Activated gamma-delta T cell treated with Interleukin-2 at 50 U/mL for 16 hours (primary cell): ENCODE results near the gene ENGASE.
"Not testable (repeated sequence)": the region's sequence is repeated elsewhere in the genome, so short reads cannot be mapped to it uniquely, and the experiment has no call there.

Source experiments
- DNase-seq: peaks from one replicate; pipeline ENCODE4 v3.0.0-alpha.2; 2020

ENGASE gene

DNA sequence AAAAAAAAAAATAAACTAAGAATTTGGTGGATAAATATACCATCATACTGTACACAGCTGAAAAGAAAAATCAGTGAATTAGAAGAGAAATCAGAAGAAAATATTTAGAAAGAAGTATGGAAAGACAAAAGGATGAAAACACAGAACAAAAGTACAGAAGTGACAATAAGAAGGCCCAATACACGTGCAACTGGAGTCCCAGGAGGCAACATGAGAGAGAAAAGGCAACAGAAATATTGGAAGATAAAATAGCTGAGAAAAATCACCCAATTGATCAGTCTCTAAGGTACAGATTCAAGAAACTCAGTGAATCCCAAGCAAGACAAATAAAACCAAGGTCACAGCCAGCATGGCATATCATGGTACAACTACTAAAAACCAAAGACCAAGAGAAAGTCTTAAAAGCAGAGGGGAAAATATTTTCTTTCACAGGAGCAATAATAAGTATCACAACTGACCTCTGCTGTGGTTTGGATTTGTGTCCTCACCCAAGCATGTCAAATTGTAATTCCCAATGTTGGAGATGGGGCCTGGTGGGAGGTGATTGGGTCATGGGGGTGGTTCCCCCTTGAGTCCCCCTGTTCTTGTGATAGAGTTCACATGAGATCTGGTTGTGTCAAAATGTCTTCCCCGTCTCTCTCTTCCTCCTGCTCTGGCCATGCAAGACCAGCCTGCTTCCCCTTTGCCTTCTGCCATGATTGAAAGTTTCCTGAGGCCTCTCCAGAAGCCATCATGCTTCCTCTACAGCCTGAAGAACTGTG is 20.2 kb upstream of the ENGASE start:
- no peak for DNase-seq

DNA sequence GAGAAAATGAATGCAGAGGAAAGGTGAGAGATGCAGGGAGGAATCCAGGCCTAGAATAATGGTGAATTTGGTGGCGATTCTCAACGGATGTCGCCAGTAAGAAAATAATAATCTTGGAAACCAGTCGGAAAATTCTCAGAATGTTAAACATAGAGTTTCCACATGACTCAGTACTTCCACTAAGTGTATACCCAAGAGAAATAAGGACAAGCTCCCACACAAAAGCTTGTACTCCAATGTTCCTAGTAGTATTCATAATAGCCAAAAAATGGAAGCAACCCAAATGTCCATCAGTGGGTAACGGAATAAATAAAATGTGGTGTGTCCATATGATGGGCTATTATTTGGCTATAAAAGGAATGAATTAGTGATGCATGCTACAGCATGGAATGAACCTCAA is 19.4 kb upstream of the ENGASE start:
- DNase-seq: no peak

DNA sequence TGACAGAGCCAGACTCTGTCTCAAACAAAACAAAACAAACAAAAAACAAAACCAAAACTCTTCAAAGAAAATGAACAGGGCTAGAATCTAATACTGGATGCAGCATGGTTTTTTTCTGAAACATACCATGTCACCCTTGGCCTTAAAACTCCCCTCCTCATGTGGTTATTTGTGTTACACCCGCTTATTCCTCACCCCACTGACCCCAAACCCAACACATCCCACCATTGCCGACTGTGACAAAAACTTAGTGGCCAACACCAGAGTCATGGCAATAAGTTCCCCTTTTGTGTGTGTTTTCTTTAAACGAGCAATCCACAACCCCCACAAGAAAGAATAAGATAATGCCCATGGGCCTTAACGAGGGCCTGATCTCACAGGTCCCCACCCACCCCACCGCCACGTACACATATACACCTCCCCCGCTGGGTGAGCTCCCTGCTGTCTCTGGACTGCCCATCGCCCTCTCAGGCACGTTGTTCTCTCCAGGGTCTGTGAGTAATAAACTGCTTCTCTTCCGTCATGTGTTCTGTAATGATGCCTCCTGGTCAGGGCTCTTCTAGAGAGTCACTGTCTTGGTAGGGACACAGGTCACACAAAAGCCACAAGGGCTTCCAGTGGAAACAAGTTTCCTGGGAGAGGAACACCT is 16.8 kb upstream of the ENGASE start:
- DNase-seq: no peak

DNA sequence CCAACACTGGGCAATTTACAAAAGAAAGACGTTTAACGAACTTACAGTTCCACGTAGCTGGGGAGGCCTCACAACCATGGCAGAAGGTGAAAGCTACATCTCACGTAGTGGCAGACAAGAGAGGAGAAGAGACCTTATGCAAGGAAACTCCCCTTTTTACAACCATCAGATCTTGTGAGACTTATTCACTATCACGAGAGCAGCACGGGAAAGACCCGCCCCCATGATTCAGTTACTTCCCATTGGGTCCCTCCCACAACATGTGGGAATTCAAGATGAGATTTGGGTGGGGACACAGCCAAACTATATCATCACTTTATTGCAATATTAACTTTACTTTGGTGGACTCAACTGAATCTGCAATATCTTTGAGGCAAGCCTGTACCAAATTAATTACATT is 11.9 kb upstream of the ENGASE start:
- no peak for DNase-seq

- DNase-seq: no peak
Observed at GRCh38 chr17:79064026-79064425, 10.6 kb upstream of the ENGASE start.

DNA sequence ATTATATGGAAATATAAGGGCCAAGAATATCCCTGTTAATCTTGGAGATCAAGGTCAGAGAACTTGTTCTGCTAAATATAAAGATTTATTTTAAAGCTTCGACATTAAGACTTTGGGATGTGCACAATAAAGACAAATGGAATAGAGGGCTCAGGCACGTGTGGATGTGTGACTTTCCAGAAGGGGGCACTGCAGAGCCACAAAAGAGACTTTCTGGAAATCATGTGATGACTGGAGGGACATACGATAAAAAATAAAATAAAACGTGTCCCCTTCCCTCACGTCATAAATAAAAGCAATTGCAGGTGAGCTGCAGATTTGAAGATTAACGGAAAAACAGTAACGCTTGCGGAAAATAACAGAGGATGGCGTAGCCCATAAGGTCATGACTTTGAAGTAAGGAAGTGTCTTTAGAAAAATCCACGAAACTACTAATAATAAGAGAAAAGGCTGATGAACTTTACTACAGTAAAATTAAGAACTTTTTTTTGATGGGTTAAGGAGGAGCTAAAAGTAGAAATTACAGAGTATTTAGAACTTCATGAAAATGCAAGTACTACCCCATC is 9.4 kb upstream of the ENGASE start:
- DNase-seq: peak; percentile 53

DNA sequence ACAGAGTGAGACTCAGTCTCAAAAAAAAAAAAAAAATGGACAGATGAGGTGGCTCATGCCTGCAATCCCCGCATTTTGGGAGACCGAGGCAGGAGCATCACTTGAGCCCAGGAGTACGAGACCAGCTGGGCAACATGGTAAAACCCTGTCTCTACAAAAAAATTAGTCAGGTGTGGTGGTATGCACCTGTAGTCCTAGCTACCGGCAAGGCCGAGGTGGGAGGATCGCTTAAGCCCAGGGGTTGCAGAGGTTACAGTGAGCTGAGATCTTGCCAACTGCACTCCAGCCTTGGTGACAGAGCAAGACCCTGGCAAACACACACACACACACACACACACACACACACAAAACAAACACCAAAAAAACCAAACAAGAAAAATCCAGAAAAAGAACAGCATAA is 7.7 kb upstream of the ENGASE start:
- DNase-seq: no peak

- no peak for DNase-seq
Observed at GRCh38 chr17:79070266-79070880, 4.3 kb upstream of the ENGASE start.

DNA sequence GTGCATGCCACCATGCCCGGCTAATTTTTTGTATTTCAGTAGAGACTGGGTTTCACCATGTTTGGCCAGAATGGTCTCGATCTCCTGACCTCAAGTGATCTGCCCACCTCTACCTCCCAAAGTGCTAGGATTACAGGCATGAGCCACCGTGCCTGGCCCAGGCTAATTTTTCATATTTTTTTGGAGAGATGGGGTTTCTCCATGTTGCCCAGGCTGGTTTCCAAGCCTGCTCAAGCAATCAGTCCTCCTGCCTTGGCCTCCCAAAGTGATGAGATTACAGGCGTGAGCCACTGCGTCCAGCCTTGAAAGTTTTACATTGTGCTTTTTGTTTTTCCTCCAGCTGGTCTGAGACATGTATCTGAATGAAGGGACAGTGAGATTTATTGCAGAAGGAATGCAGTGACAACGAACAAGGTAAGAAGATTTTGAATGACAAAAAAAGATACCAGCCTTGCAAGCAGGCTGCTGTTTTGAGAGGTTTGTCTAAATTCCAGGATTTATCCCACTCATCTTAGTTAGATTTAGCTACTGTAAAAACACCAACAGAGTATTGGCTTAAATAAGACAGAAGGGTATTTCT is 3.4 kb upstream of the ENGASE start:
- DNase-seq: no peak

DNA sequence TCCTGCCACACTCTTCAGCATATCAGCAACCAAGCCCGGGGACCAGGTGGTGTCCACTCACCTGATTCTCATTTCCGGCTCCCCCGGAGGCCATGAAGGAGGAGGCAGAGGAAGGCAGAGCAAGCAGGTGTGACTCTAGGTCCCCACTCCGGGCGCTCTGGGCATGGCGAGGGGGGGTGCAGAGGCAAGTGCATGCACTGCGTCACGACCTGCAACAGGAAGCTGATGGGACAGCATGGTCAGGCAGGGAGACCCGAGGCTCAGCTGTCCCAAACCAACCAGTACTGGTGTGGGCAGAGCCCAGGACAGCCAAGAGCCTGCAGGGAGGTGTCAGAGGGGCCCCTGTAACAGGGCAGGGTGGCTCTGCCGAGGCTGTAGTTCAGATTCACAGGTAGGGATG is 2.1 kb upstream of the ENGASE start:
- DNase-seq: no peak

- no peak for DNase-seq
Observed at GRCh38 chr17:79073016-79073705, 1.5 kb upstream of the ENGASE start.

- no peak for DNase-seq
Observed at GRCh38 chr17:79073706-79074088, 927 bp upstream of the ENGASE start.

GRCh38 chr17:79074121-79074648 is 439 bp upstream of the ENGASE start:
- DNase-seq: not testable (repeated sequence)

DNA sequence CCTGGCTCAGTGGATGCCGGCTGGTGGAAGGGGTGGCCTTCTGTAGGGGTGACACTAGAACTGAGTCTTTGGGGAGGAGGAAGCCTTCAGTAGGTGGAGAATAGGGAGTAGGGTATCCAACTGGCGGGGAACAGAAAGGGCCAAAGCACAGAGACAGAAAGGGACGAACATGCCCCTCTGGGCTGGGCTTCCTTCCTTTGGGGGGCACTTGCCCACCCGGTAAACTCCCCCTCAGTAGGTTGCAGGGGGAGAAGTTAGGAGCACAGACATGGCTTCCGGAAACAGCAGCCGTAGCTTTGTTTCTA is 774 bp downstream of the ENGASE start:
- DNase-seq: no peak

GRCh38 chr17:79075861-79076406 is 1.3 kb downstream of the ENGASE start:
- DNase-seq: no peak

GRCh38 chr17:79077587-79077986 is 3.0 kb downstream of the ENGASE start:
- DNase-seq: no peak

DNA sequence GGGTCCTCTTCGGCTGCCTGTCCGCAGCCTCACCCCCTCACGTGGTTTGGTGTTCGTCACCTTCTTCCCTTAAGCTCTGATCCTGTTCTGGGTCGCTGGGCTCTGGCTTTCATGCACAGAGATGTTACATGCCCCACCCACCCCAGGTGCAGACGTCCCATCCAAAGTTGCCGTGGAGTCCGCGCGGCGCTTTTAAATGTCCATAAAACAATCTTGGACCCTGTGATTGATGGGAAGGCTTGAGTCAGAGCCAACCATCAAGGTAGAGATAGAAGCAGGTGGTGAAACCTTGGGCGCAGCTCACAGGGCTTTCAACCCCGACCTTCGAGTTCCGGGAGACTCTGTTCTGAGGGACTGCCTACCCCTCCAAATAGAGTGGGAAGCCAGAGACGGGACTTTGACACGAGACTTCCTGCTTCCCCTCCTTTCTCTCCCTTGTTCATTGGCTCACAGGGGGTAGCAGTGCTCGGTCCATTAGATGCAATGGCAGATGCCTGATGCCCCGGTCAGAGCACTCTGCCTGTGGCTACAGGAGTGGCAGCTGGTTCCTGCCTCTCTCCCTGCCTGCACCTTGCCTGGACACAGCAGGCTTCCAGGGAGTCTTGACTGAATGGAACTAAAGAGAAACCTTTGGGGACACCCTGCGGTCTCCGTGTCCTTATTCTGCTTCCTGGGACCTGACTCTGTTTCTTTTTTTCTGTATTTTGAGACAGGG is 4.0 kb downstream of the ENGASE start:
- no peak for DNase-seq

- DNase-seq: no peak
Observed at GRCh38 chr17:79079421-79080200, 5.0 kb downstream of the ENGASE start.

DNA sequence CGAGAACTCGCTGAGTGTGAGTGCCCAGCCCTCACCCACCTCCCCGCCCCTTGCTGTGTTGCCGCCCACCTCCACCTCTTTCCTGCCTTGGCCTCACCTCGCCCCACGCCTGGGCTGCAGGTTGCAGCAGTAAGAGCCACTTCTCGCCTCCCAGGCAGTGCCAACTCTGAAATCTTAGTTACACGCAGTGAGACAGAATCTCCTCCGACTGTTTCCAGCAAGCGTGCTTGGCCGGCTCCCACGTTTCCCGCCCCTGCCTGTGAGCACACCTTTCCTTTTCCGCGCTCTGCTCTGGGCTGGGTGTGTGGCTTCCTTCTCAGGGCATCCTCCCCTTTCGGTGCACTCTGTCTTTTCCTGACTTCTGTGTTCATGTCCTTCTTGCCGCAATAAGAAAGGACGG is 5.7 kb downstream of the ENGASE start:
- DNase-seq: no peak

DNA sequence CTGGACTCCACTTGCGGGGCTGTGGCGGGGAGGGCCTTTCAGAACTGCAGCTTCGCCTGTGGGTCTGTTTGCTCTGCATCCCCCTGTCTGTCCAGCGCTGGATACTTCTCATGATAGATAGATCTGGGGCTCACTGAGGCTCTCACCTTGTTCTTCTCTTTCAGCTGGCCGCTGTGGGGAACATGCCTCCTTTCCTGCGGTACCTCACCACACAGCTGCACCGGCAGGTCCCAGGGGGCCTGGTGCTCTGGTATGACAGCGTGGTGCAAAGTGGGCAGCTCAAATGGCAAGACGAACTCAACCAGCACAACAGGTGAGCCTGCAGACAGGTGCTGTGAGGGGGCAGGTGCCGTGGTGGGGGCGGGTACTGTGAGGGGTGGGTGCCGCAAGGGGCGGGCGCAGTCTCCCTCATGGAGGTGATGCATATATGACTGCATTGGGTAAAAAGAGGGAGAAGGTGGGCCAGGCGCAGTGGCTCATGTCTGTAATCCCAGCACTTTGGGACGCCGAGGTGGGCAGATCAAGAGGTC is 6.2 kb downstream of the ENGASE start:
- DNase-seq: no peak
